NCI-H146 (cell line): Measurements from ENCODE around the gene CST9L.

ENCODE experiments used
- DNase-seq: peaks from one replicate; lab custom pipeline; 2025; lab: John Stamatoyannopoulos, UW

The CST9L gene

GRCh38 chr20:23568320-23568970, at the start of gene CST9L:
Gene CST9L (minus strand): TSS chr20:23568484. CDS start chr20:23568450, 34 bp downstream.
- no peak for DNase-seq

DNA sequence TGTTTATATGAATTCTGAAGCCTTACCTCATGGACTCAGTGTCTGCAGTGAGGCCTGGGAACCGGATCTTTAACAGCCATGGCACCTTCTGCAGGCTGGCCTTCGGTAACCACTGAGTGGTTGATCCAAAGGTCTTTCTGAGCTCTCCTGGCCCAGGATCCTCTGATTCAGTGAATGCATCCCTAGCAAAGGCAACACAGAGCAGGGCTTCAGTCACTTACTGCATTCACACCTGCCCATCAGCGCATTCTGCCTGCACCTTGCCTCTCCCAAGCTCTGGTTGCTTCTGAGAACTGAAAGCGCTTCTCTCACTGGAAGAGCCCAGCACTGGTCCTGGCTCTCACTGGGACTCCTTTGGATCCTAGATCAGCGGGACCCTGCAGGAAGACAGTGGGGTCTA, 45.9 kb upstream of the CST9L start:
- no peak for DNase-seq

GRCh38 chr20:23613676-23614075, 45.4 kb upstream of the CST9L start:
- no peak for DNase-seq

DNA sequence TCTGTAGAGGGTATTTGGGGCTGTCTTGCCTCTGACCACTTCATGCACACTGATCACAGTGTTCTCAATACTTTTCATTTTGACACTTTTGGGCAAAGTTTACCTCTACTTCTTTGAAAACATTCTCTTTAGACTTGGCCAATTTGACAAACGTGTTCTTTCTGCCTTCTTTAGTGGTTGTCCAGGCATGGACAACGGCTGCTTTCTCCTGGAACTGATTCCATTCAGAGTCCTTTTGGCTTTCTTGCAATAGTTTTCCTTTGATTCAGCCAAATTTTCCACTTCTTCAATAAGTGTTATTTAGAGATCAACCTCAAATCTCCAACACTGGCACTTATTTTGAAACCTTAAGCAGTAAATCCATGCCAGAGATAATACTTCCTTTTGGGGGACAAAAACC, 44.1 kb upstream of the CST9L start:
- no peak for DNase-seq

DNA sequence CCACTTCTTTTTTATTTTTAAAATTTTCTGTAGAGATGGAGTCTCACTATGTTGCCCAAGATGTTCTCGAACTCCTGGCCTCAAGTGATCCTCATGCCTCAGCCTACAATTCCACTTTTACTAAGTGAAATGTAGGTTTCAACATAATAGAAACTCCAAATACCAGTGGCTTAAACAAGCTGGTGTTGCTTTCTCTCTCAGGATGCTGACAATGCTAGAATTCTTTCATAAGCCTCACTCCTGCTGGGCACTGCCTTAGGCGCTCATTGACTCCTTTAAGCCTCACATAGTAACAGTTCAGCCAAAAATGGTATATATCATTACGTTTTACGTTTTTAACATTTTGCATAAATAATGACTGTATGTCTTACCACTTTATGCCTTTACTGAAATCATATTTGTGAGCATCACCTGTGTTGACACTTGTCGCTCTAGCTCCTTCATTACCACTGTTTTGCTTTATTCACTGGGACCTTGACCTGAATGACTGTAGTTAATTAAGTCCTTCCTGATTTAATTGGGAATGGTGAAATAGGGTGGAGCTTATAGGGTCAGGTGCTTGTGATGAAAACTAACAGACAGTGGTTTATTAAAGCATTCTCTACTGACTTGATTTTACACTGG, 41.3 kb upstream of the CST9L start:
- DNase-seq: no peak

DNA sequence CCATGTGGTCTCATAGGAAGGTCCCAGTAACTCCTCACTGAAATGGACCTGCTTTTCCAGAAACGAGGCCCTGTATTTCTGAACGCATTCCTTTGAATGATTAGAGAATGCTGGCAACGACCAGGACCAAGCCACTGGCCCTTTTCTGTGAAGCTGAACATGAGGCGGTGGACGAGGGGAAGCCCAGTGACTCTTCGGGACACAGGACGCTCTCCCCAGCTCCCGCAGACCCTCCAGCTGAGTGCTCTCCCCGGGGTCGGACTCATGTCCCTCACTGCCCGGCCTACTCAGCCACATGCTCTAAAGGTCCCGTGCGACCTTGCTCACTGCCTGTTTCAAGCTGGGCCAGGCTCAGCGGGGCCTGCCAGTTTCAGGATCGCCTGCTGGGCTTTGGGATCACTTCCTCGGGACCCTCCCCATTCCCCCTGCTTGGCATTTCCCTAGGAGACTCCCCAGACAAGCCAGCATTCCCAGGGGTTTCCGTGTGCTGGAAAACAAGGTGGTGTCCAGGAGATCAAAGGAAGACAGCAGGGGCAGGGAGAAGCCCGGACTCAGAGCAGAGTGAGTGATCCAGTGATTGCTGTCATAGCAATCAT, 40.1 kb upstream of the CST9L start:
- DNase-seq: no peak

GRCh38 chr20:23607497-23608245, 39.4 kb upstream of the CST9L start:
- DNase-seq: no peak

DNA sequence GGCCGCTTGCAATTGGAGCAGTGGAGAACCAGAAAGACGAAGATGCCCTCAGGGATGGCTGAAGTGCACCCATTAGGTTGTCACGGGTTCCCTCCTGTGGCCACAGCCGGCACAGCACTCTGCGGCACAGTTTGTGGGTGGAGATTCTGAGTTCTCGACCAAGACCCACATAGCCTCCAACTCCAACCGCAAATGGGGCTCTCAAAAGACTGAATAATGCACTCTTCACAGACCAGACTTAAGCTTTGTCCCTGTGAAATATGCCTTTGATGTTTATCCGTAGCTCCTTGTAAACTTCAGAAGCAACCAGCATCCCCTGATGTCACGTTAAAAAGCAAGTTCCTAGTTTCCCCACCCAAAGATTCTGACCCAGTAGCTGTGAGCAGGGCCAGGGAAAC, 38.4 kb upstream of the CST9L start:
- DNase-seq: peak; percentile 75

GRCh38 chr20:23605867-23606651, 37.8 kb upstream of the CST9L start, which contains the start of gene CST9:
Gene CST9 (minus strand): TSS chr20:23605917. CDS start chr20:23605864, 53 bp downstream.
- DNase-seq: no peak

DNA sequence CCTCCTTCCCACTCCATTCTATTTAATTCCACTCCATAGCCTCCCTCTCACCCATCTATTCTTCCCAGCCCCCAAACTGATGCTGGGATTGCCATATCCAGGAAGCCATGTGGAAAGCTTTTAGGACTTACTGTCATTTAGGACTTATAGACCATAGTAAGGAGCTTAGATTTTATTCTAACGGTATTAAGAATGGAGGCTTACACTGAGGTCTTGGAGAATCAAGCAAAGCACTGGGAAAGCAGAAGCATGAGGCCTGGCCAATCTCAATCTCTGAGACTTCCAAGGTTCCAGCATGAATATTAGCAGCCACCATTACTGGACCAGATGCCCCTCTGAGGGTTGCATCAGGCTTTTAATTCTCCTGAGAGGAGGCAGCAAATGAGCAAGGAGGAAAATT, 36.0 kb upstream of the CST9L start:
- no peak for DNase-seq

GRCh38 chr20:23603321-23603720, 35.0 kb upstream of the CST9L start:
- DNase-seq: no peak

DNA sequence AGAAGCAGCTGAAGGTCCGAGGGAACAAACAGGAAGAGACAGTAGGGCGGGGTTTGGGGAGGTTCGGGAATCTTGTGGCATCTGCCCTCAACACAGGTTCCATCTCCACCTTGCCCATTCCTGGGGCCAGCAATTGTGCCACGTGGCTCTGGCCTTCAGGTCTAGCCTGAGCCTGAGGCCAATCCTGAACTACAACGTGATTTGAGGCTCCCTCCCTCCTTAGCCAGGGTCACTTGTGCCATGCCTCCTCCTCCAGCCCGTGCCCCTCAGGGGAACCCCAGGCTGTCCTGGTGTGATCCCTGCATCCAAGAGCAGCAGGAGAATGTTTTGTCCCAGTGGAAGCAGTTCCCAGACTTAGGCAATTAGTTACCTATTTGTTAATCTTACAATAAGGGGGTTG, 34.4 kb upstream of the CST9L start:
- DNase-seq: no peak

DNA sequence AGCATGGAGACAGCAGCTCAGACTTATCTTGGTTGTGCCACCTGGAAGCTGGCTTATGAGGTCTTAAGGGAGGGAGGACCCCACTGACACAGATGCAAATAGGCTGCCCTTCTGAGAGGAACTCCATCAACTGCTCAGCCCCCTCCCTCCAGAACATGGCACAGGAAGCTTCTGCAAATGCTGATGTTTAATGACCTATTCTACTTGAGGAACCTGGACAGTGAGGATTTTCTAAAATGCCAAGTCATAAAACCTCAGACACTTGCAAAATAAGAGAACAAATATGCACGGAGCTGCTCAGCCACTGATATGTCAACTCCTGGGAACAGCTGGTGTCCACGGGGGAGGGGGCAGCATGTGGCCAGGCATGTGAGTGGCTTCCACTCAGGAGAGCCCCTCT, 34.0 kb upstream of the CST9L start:
- no peak for DNase-seq

DNA sequence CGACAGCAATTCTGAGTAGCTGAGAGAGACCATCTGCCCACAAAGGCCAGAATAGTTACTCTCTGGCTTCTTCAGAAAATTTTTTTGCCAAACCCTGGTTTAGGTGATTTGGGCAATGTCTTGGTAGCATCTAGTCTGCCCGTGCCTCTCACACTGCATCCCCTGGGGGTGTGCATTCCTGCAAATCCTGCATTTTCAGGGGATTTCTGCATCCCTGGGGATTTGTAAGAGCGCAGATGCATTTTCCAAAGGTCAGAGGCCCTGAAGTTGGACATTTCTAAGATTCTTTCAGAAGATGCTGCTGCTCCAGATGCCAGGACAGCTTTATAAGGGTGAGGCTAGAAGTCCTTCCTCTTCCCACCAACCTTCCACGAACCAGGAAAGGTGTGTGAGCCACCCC, 33.4 kb upstream of the CST9L start:
- DNase-seq: no peak

DNA sequence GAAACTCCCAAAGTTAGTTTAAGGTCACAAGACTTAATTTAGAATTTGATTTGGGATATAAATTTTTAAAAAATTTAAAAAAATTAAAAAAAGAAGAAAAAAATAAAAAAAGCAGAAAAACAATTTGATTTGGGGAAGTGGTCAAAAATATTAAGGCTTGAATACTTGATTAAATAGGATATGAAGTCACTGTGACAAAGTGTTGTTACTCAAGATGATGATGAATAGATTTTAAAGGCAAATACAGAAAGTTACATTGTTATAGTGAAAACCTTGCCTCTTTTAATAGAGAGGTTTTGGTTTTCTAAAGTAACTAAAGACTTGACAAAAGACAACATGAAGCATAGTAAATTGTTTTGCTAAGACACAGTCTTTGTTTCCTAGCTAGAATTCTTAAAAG, 30.2 kb upstream of the CST9L start:
- DNase-seq: no peak

GRCh38 chr20:23596579-23597250, 28.4 kb upstream of the CST9L start:
- DNase-seq: no peak

DNA sequence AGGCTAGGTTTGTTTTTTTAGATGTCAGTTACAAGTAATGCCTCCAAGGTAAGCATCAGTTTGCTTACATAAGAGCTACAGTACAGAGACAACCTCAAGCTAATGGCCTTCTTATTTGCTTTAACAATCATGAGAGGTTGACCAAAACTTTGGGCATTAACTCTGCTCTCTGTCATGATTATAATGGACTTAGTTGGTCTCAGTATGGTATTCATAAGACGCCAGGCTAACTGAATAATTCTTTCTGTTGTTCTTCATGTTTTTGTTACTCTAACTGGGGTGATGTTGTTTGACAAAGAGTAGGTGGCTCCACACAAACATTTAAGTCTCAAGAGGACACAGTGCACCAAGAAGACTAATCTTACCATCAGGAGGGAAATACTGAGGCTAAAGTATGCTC, 27.7 kb upstream of the CST9L start:
- DNase-seq: no peak

- no peak for DNase-seq
Measured at GRCh38 chr20:23588434-23589403, 20.4 kb upstream of the CST9L start.

- no peak for DNase-seq
Measured at GRCh38 chr20:23587631-23588030, 19.3 kb upstream of the CST9L start.
